ENCODE results near the gene OR6F1.
"Not testable (repeated sequence)": the region's sequence is repeated elsewhere in the genome, so short reads cannot be mapped to it uniquely, and the experiment has no call there.

Gene OR6F1

DNA sequence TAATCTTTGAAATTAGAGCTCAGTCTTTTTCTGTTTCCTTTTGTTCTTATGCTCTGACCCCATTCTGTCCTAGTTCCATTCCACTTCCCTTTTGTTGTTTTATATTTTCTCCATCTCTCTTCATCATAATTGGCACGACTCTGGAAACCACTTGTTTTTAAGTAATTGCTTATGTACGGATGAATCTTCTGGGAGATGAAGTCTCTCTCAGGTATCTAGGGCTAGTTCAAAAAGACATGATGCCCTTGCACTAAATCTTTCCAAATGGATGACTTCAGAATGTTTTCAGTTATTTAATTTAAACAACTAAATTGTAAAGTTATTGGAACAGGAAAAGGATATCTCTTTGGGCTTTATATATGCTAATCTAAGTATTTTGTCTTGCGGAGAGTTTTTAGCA lies at the start of gene OR6F1:
Gene OR6F1, minus strand, starts transcription at position 101 of the 400 bp plus-strand sequence. CDS start 3,891 bp downstream, outside the sequence.
- no peak for ATAC-seq
- TF ChIP-seq GLIS3 (CRISPR knock-in tag; IDR thresholded peaks at IDR 0.05): no peak

DNA sequence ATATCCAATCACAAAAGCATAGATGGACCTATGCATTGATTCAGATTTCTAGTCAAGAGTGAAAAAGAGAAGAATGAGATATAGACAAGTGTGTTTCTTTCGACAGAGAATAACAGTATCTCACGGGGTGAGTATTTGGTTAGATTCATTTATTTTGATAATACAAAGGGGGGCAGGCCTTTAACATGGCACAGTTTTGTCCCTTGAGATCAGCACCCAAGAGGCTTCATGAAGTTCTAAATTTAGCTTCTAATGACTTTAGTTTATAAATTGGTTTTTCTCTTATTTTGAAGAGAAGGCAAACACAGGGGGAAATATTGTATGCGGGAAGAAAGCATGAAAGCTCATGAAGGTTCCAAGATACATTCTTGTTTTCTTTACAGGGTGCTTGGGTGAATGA lies 44.0 kb upstream of the OR6F1 start, which contains the start of gene OR1C1:
Gene OR1C1, minus strand, starts transcription at position 101 of the 400 bp plus-strand sequence. CDS start 2,150 bp downstream, outside the sequence.
- TF ChIP-seq, protein P1, sequence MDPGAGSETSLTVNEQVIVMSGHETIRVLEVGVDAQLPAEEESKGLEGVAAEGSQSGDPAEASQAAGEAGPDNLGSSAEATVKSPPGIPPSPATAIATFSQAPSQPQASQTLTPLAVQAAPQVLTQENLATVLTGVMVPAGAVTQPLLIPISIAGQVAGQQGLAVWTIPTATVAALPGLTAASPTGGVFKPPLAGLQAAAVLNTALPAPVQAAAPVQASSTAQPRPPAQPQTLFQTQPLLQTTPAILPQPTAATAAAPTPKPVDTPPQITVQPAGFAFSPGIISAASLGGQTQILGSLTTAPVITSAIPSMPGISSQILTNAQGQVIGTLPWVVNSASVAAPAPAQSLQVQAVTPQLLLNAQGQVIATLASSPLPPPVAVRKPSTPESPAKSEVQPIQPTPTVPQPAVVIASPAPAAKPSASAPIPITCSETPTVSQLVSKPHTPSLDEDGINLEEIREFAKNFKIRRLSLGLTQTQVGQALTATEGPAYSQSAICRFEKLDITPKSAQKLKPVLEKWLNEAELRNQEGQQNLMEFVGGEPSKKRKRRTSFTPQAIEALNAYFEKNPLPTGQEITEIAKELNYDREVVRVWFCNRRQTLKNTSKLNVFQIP (CRISPR knock-in tag; IDR thresholded peaks at IDR 0.05; ENCODE audit: borderline replicate concordance, low read depth): no peak
- TF ChIP-seq, protein P2, sequence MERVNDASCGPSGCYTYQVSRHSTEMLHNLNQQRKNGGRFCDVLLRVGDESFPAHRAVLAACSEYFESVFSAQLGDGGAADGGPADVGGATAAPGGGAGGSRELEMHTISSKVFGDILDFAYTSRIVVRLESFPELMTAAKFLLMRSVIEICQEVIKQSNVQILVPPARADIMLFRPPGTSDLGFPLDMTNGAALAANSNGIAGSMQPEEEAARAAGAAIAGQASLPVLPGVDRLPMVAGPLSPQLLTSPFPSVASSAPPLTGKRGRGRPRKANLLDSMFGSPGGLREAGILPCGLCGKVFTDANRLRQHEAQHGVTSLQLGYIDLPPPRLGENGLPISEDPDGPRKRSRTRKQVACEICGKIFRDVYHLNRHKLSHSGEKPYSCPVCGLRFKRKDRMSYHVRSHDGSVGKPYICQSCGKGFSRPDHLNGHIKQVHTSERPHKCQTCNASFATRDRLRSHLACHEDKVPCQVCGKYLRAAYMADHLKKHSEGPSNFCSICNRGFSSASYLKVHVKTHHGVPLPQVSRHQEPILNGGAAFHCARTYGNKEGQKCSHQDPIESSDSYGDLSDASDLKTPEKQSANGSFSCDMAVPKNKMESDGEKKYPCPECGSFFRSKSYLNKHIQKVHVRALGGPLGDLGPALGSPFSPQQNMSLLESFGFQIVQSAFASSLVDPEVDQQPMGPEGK (CRISPR knock-in tag; IDR thresholded peaks at IDR 0.05; ENCODE audit: borderline replicate concordance): no peak
- TF ChIP-seq GLIS3 (CRISPR knock-in tag; IDR thresholded peaks at IDR 0.05) (no peak), ZC3H10 (CRISPR knock-in tag; IDR thresholded peaks at IDR 0.05) (no peak), ZNF565 (CRISPR knock-in tag; conservative IDR thresholded peaks at IDR 0.05; ENCODE audit: low read depth) (no peak), ZFP3 (CRISPR knock-in tag; IDR thresholded peaks at IDR 0.05) (no peak), TCF4 (CRISPR knock-in tag; IDR thresholded peaks at IDR 0.05; ENCODE audit: borderline replicate concordance) (no peak), ISL1 (CRISPR knock-in tag; IDR thresholded peaks at IDR 0.05) (no peak), ZNF70 (CRISPR knock-in tag; IDR thresholded peaks at IDR 0.05) (no peak), PPARA (CRISPR knock-in tag; IDR thresholded peaks at IDR 0.05; ENCODE audit: borderline replicate concordance) (no peak), ZFP30 (CRISPR knock-in tag; IDR thresholded peaks at IDR 0.05) (no peak), ZNF8 (CRISPR knock-in tag; IDR thresholded peaks at IDR 0.05) (no peak), ESRRG (CRISPR knock-in tag; IDR thresholded peaks at IDR 0.05) (no peak), SNAI2 (CRISPR knock-in tag; IDR thresholded peaks at IDR 0.05) (no peak), TOX (CRISPR knock-in tag; IDR thresholded peaks at IDR 0.05; ENCODE audit: borderline replicate concordance) (no peak), BACH2 (CRISPR knock-in tag; IDR thresholded peaks at IDR 0.05; ENCODE audit: borderline replicate concordance) (no peak), OSR1 (CRISPR knock-in tag; IDR thresholded peaks at IDR 0.05) (no peak)
- TF ChIP-seq, protein P3, sequence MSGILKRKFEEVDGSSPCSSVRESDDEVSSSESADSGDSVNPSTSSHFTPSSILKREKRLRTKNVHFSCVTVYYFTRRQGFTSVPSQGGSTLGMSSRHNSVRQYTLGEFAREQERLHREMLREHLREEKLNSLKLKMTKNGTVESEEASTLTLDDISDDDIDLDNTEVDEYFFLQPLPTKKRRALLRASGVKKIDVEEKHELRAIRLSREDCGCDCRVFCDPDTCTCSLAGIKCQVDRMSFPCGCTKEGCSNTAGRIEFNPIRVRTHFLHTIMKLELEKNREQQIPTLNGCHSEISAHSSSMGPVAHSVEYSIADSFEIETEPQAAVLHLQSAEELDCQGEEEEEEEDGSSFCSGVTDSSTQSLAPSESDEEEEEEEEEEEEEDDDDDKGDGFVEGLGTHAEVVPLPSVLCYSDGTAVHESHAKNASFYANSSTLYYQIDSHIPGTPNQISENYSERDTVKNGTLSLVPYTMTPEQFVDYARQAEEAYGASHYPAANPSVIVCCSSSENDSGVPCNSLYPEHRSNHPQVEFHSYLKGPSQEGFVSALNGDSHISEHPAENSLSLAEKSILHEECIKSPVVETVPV (CRISPR knock-in tag; IDR thresholded peaks at IDR 0.05): no peak
- TF ChIP-seq, protein P4, sequence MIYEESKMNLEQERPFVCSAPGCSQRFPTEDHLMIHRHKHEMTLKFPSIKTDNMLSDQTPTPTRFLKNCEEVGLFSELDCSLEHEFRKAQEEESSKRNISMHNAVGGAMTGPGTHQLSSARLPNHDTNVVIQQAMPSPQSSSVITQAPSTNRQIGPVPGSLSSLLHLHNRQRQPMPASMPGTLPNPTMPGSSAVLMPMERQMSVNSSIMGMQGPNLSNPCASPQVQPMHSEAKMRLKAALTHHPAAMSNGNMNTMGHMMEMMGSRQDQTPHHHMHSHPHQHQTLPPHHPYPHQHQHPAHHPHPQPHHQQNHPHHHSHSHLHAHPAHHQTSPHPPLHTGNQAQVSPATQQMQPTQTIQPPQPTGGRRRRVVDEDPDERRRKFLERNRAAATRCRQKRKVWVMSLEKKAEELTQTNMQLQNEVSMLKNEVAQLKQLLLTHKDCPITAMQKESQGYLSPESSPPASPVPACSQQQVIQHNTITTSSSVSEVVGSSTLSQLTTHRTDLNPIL (CRISPR knock-in tag; IDR thresholded peaks at IDR 0.05; ENCODE audit: low read depth): no peak
- TF ChIP-seq, protein P5, sequence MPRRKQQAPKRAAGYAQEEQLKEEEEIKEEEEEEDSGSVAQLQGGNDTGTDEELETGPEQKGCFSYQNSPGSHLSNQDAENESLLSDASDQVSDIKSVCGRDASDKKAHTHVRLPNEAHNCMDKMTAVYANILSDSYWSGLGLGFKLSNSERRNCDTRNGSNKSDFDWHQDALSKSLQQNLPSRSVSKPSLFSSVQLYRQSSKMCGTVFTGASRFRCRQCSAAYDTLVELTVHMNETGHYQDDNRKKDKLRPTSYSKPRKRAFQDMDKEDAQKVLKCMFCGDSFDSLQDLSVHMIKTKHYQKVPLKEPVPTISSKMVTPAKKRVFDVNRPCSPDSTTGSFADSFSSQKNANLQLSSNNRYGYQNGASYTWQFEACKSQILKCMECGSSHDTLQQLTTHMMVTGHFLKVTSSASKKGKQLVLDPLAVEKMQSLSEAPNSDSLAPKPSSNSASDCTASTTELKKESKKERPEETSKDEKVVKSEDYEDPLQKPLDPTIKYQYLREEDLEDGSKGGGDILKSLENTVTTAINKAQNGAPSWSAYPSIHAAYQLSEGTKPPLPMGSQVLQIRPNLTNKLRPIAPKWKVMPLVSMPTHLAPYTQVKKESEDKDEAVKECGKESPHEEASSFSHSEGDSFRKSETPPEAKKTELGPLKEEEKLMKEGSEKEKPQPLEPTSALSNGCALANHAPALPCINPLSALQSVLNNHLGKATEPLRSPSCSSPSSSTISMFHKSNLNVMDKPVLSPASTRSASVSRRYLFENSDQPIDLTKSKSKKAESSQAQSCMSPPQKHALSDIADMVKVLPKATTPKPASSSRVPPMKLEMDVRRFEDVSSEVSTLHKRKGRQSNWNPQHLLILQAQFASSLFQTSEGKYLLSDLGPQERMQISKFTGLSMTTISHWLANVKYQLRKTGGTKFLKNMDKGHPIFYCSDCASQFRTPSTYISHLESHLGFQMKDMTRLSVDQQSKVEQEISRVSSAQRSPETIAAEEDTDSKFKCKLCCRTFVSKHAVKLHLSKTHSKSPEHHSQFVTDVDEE (CRISPR knock-in tag; IDR thresholded peaks at IDR 0.05): no peak
- ATAC-seq: no peak

DNA sequence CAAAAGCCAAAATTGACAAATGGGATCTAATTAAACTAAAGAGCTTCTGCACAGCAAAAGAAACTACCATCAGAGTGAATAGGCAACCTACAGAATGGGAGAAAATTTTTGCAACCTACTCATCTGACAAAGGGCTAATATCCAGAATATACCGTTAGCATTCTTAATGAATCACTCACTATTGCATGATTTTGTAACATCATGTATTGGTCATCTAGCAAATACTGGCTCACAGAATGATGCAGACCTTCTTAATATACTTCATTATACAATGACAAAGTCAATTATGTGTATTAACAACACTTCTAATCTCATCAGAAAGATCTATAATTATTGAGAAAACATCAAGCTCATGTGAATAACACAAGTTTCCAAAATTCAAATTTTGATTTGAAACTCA lies 37.9 kb upstream of the OR6F1 start:
- not testable (repeated sequence) for ATAC-seq

DNA sequence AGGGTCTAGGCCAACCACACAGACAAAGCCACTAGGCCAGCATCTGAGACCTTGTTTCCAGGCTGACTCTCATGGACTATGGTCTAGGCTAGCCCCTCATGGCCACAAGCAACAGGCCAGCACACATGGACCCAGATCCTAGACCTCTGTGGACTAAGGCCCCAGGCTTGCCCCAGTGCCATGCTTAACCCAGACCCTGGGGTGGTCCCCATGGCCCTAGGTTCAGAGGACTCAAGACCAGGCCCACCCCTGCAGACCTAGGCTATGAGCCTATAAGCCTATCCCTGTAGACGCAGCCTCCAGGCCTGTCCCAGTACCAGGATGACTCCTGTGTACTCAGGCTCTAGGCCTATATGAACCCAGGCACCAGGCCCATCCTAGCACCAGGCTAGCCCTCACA lies 33.4 kb upstream of the OR6F1 start:
- TF ChIP-seq ZNF8 (CRISPR knock-in tag; IDR thresholded peaks at IDR 0.05) (no peak), PPARA (CRISPR knock-in tag; IDR thresholded peaks at IDR 0.05; ENCODE audit: borderline replicate concordance) (no peak), SNAI2 (CRISPR knock-in tag; IDR thresholded peaks at IDR 0.05) (no peak)
- TF ChIP-seq, protein P1 (CRISPR knock-in tag; IDR thresholded peaks at IDR 0.05; ENCODE audit: borderline replicate concordance, low read depth): no peak
- TF ChIP-seq, protein P3 (CRISPR knock-in tag; IDR thresholded peaks at IDR 0.05): no peak
- ATAC-seq: no peak

Data from SK-N-SH treated with all-trans-retinoic acid at 6 μM for 48 hours (cell line).